ENCODE measurements around the gene SNX3. TPM values are rescaled to one million over a fixed set of nuclear protein-coding genes. Genes with fewer than 3 reads are reported as not detected.
A peak's percentile ranks its signal among the peaks of the same experiment; 100 is the strongest.

Gene SNX3
- polyA plus RNA-seq, 1 donor from 2014 or later: 135 TPM

DNA sequence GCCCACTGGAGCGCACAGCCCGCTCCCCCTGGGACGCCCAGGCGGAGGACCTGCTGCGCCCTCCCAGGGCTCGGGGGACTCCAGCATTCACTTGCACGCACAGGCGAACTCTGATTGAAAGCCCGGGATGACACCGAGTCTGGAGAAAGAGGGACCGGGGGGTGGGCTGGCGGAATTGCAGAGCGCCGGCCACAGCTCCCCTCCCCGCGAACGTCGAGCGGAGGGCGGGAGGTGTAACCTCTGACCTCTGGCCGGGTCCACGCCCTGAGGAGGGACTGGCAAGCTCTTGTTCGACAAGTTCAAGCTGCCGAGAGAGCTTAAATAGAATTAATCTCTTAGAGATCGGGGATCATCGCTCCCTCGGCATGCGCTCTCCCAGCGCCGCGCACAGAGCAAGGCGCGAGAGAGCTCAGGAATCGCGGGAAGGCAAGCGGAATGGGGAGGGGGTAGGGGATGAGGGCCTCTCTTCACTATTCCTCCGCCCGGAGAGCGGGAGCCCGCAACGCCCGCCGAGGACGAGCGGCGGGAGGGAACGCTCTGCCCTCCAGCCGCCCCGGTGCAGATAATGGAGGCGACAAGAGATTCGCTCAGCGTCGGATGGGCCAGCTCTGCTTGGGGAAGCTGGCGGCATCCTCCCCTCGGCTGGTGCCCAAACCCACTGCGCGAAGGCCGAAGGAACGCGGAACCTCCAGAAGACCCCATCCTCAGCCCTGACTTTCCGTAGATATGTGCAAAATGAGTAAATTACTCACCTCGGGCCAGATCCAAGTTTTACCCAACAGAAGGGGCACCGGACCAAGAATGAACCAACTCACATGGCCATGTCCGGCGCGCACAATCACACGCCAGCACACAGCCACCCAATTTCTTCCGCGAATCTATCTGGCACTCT is 95.8 kb downstream of the SNX3 start:
- Histone ChIP-seq H3K9ac (ENCODE audit: low read length) (peak overlapping the region; percentile 33), H2AFZ (ENCODE audit: low read depth, low read length) (no peak overlapping the region), H3K9me2 (ENCODE audit: insufficient read depth, low read length) (no peaks in the 10 kb centered on the region), H3F3A (ENCODE audit: insufficient read depth, low read length, poor library complexity, severe bottlenecking) (no peaks in the 10 kb centered on the region), H3K27ac (ENCODE audit: low read length) (no peak overlapping the region), H3K27me3 (ENCODE audit: insufficient read depth, low read depth, low read length) (peaks cover 100% of the 10 kb centered on the region), H3K9me3 (ENCODE audit: low read length) (no peaks in the 10 kb centered on the region), H4K20me1 (ENCODE audit: insufficient read depth) (no peaks in the 10 kb centered on the region), H3K36me3 (ENCODE audit: insufficient read depth, low read length) (no peaks in the 10 kb centered on the region), H3K79me2 (replicated peaks; ENCODE audit: insufficient read depth, low read length) (peaks cover 43% of the 10 kb centered on the region), H3K4me2 (ENCODE audit: low read length) (peak overlapping the region; percentile 41), H3K4me3 (ENCODE audit: low read length) (peak overlapping the region; percentile 61)
- TF ChIP-seq TAF1 (IDR thresholded peaks at IDR 0.05; ENCODE audit: low read depth): no peak
- TF ChIP-seq MXI1 (conservative IDR thresholded peaks at IDR 0.05; ENCODE audit: poor library complexity, severe bottlenecking): no peak
- TF ChIP-seq SMC3 (conservative IDR thresholded peaks at IDR 0.05; ENCODE audit: poor library complexity): no peak
- TF ChIP-seq, protein P1, sequence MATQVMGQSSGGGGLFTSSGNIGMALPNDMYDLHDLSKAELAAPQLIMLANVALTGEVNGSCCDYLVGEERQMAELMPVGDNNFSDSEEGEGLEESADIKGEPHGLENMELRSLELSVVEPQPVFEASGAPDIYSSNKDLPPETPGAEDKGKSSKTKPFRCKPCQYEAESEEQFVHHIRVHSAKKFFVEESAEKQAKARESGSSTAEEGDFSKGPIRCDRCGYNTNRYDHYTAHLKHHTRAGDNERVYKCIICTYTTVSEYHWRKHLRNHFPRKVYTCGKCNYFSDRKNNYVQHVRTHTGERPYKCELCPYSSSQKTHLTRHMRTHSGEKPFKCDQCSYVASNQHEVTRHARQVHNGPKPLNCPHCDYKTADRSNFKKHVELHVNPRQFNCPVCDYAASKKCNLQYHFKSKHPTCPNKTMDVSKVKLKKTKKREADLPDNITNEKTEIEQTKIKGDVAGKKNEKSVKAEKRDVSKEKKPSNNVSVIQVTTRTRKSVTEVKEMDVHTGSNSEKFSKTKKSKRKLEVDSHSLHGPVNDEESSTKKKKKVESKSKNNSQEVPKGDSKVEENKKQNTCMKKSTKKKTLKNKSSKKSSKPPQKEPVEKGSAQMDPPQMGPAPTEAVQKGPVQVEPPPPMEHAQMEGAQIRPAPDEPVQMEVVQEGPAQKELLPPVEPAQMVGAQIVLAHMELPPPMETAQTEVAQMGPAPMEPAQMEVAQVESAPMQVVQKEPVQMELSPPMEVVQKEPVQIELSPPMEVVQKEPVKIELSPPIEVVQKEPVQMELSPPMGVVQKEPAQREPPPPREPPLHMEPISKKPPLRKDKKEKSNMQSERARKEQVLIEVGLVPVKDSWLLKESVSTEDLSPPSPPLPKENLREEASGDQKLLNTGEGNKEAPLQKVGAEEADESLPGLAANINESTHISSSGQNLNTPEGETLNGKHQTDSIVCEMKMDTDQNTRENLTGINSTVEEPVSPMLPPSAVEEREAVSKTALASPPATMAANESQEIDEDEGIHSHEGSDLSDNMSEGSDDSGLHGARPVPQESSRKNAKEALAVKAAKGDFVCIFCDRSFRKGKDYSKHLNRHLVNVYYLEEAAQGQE (IDR thresholded peaks at IDR 0.05; ENCODE audit: borderline replicate concordance): no peak
- peak; percentile 35 for TF ChIP-seq EZH2 (IDR thresholded peaks at IDR 0.05; ENCODE audit: borderline replicate concordance, insufficient read depth, low read length, poor library complexity, severe bottlenecking)
- TF ChIP-seq, protein P2, sequence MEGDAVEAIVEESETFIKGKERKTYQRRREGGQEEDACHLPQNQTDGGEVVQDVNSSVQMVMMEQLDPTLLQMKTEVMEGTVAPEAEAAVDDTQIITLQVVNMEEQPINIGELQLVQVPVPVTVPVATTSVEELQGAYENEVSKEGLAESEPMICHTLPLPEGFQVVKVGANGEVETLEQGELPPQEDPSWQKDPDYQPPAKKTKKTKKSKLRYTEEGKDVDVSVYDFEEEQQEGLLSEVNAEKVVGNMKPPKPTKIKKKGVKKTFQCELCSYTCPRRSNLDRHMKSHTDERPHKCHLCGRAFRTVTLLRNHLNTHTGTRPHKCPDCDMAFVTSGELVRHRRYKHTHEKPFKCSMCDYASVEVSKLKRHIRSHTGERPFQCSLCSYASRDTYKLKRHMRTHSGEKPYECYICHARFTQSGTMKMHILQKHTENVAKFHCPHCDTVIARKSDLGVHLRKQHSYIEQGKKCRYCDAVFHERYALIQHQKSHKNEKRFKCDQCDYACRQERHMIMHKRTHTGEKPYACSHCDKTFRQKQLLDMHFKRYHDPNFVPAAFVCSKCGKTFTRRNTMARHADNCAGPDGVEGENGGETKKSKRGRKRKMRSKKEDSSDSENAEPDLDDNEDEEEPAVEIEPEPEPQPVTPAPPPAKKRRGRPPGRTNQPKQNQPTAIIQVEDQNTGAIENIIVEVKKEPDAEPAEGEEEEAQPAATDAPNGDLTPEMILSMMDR (IDR thresholded peaks at IDR 0.05; ENCODE audit: poor library complexity, severe bottlenecking): no peak
- TF ChIP-seq EP300 (conservative IDR thresholded peaks at IDR 0.05; ENCODE audit: poor library complexity, severe bottlenecking): no peak
- TF ChIP-seq POLR2AphosphoS5 (IDR thresholded peaks at IDR 0.05): peak; percentile 4
- no peak for TF ChIP-seq RAD21 (conservative IDR thresholded peaks at IDR 0.05)

DNA sequence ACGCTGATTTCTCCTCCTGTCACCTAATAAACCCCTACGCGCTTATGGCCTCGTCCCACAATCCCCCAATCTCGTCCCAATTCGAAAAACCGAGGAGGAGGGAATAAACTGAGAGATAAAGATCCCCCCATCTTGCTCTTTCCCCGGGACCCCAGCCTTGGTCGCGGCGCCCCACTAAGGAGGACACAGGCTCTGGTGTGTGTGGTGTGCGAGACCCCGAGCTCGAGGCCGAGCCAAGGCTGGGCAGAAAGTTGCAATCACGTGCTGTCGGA is 96.4 kb downstream of the SNX3 start:
- peaks cover 43% of the 10 kb centered on the region for H3K79me2 ChIP-seq (replicated peaks; ENCODE audit: insufficient read depth, low read length)
- no peak overlapping the region for H3K4me2 ChIP-seq (ENCODE audit: low read length)
- no peaks in the 10 kb centered on the region for H3K36me3 ChIP-seq (ENCODE audit: insufficient read depth, low read length)
- TF ChIP-seq TAF1 (IDR thresholded peaks at IDR 0.05; ENCODE audit: low read depth) (no peak), EP300 (conservative IDR thresholded peaks at IDR 0.05; ENCODE audit: poor library complexity, severe bottlenecking) (no peak), RAD21 (conservative IDR thresholded peaks at IDR 0.05) (no peak), SMC3 (conservative IDR thresholded peaks at IDR 0.05; ENCODE audit: poor library complexity) (no peak), MXI1 (conservative IDR thresholded peaks at IDR 0.05; ENCODE audit: poor library complexity, severe bottlenecking) (no peak), POLR2AphosphoS5 (IDR thresholded peaks at IDR 0.05) (no peak), EZH2 (IDR thresholded peaks at IDR 0.05; ENCODE audit: borderline replicate concordance, insufficient read depth, low read length, poor library complexity, severe bottlenecking) (no peak)
- TF ChIP-seq, protein P2 (IDR thresholded peaks at IDR 0.05; ENCODE audit: poor library complexity, severe bottlenecking): no peak
- TF ChIP-seq, protein P1 (IDR thresholded peaks at IDR 0.05; ENCODE audit: borderline replicate concordance): no peak
- H3K9me2 ChIP-seq (ENCODE audit: insufficient read depth, low read length): no peaks in the 10 kb centered on the region
- H3K27me3 ChIP-seq (ENCODE audit: insufficient read depth, low read depth, low read length): peaks cover 100% of the 10 kb centered on the region
- no peaks in the 10 kb centered on the region for H3K9me3 ChIP-seq (ENCODE audit: low read length)
- no peak overlapping the region for H3K9ac ChIP-seq (ENCODE audit: low read length)
- no peaks in the 10 kb centered on the region for H4K20me1 ChIP-seq (ENCODE audit: insufficient read depth)
- no peak overlapping the region for H2AFZ ChIP-seq (ENCODE audit: low read depth, low read length)
- H3K27ac ChIP-seq (ENCODE audit: low read length): no peak overlapping the region
- peak overlapping the region; percentile 61 for H3K4me3 ChIP-seq (ENCODE audit: low read length)
- H3F3A ChIP-seq (ENCODE audit: insufficient read depth, low read length, poor library complexity, severe bottlenecking): no peaks in the 10 kb centered on the region
